Right atrium auricular region (tissue), 2 donors: ENCODE data around the gene CFTR. TPM values are rescaled to one million over a fixed set of nuclear protein-coding genes. Genes with fewer than 3 reads are reported as not detected.

Source experiments
- DNase-seq: peaks from one replicate; pipeline ENCODE4 v3.0.0-alpha.2; 2019; ENCODE audit warnings: low spot score
- H3K27ac ChIP-seq, 2 donors: fragments of 200-600 bp; sonication (generic); 1 replicate in 1 of 2; 2 replicates in 1 of 2; pipeline ENCODE4 v1.5.1; 2016 to 2019
- H3K27me3 ChIP-seq, 2 donors: fragments of 200-600 bp; sonication (generic); one replicate each; pipeline versions ENCODE4 v1.5.1 to v1.6.0; 2017 to 2019
- H3K36me3 ChIP-seq: fragments of 200-600 bp; sonication (generic); one replicate; pipeline ENCODE4 v1.5.1; 2016
- H3K4me1 ChIP-seq, 2 donors: fragments of 200-600 bp; sonication (generic); one replicate each; pipeline versions ENCODE4 v1.5.1 to v1.6.0; 2017 to 2019
- H3K4me3 ChIP-seq, 2 donors: fragments of 200-600 bp; sonication (generic); 1 replicate in 1 of 2; 2 replicates in 1 of 2; pipeline ENCODE4 v1.5.1; 2017 to 2019; ENCODE audit warnings: mild to moderate bottlenecking in 1 of 2, moderate library complexity in 1 of 2
- H3K9me3 ChIP-seq, 2 donors: fragments of 200-600 bp; sonication (generic); one replicate each; pipeline ENCODE4 v1.5.1; 2019
- total RNA-seq, 2 donors: library from RNA; depleted of rRNA; stranded (reverse); fragments of >200 nt; gene quantifications; one replicate each; pipeline ENCODE4 v1.1.0, GENCODE V29; 2016
- TF ChIP-seq, protein P1 (sequence below), 2 donors: fragments of 200-600 bp; sonication (generic); IDR thresholded peaks; one replicate each; pipeline ENCODE4 v1.5.1; 2019; ENCODE audit warnings: antibody characterized with exemption in 2 of 2

The CFTR gene
- total RNA-seq: 1 to 10 TPM in 1 of 2 donors, under 1 TPM in 1; 0.67 to 1.3 TPM

DNA sequence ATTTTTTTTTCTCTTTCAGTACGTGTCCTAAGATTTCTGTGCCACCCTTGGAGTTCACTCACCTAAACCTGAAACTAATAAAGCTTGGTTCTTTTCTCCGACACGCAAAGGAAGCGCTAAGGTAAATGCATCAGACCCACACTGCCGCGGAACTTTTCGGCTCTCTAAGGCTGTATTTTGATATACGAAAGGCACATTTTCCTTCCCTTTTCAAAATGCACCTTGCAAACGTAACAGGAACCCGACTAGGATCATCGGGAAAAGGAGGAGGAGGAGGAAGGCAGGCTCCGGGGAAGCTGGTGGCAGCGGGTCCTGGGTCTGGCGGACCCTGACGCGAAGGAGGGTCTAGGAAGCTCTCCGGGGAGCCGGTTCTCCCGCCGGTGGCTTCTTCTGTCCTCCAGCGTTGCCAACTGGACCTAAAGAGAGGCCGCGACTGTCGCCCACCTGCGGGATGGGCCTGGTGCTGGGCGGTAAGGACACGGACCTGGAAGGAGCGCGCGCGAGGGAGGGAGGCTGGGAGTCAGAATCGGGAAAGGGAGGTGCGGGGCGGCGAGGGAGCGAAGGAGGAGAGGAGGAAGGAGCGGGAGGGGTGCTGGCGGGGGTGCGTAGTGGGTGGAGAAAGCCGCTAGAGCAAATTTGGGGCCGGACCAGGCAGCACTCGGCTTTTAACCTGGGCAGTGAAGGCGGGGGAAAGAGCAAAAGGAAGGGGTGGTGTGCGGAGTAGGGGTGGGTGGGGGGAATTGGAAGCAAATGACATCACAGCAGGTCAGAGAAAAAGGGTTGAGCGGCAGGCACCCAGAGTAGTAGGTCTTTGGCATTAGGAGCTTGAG, at the start of gene CFTR:
TSS of gene CFTR (plus strand) at position 801 of the 830 bp plus-strand sequence. CDS start 70 bp downstream, outside the sequence.
- Histone ChIP-seq H3K27ac (no peak within 1 kb of the TSS), H3K9me3 (no peaks in the 10 kb centered on the region), H3K4me1 (peaks cover 0 to 6% of the 10 kb centered on the region in 2 donors), H3K4me3 (peak within 1 kb of the TSS; percentile 19 to 28), H3K36me3 (no peaks in the 10 kb centered on the region), H3K27me3 (no peaks in the 10 kb centered on the region)
- TF ChIP-seq, protein P1, sequence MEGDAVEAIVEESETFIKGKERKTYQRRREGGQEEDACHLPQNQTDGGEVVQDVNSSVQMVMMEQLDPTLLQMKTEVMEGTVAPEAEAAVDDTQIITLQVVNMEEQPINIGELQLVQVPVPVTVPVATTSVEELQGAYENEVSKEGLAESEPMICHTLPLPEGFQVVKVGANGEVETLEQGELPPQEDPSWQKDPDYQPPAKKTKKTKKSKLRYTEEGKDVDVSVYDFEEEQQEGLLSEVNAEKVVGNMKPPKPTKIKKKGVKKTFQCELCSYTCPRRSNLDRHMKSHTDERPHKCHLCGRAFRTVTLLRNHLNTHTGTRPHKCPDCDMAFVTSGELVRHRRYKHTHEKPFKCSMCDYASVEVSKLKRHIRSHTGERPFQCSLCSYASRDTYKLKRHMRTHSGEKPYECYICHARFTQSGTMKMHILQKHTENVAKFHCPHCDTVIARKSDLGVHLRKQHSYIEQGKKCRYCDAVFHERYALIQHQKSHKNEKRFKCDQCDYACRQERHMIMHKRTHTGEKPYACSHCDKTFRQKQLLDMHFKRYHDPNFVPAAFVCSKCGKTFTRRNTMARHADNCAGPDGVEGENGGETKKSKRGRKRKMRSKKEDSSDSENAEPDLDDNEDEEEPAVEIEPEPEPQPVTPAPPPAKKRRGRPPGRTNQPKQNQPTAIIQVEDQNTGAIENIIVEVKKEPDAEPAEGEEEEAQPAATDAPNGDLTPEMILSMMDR (IDR thresholded peaks at IDR 0.05): no peak
- DNase-seq: no peak

GRCh38 chr7:117435475-117436043, 44.3 kb upstream of the CFTR start:
- Histone ChIP-seq H3K36me3 (no peaks in the 10 kb centered on the region), H3K4me1 (no peaks in the 10 kb centered on the region), H3K4me3 (no peak overlapping the region), H3K27ac (no peak overlapping the region), H3K27me3 (no peaks in the 10 kb centered on the region), H3K9me3 (no peaks in the 10 kb centered on the region)
- TF ChIP-seq, protein P1 (IDR thresholded peaks at IDR 0.05): no peak
- no peak for DNase-seq

GRCh38 chr7:117444646-117445045, 35.2 kb upstream of the CFTR start:
- TF ChIP-seq, protein P1 (IDR thresholded peaks at IDR 0.05): no peak
- Histone ChIP-seq H3K27ac (no peak overlapping the region), H3K4me1 (no peaks in the 10 kb centered on the region), H3K27me3 (no peaks in the 10 kb centered on the region), H3K9me3 (no peaks in the 10 kb centered on the region), H3K4me3 (no peak overlapping the region), H3K36me3 (no peaks in the 10 kb centered on the region)
- no peak for DNase-seq

GRCh38 chr7:117445206-117445605, 34.6 kb upstream of the CFTR start:
- Histone ChIP-seq H3K4me3 (no peak overlapping the region), H3K27me3 (no peaks in the 10 kb centered on the region), H3K27ac (no peak overlapping the region), H3K36me3 (no peaks in the 10 kb centered on the region), H3K4me1 (no peaks in the 10 kb centered on the region), H3K9me3 (peaks cover 0 to 5% of the 10 kb centered on the region in 2 donors)
- DNase-seq: no peak
- TF ChIP-seq, protein P1 (IDR thresholded peaks at IDR 0.05): no peak

DNA sequence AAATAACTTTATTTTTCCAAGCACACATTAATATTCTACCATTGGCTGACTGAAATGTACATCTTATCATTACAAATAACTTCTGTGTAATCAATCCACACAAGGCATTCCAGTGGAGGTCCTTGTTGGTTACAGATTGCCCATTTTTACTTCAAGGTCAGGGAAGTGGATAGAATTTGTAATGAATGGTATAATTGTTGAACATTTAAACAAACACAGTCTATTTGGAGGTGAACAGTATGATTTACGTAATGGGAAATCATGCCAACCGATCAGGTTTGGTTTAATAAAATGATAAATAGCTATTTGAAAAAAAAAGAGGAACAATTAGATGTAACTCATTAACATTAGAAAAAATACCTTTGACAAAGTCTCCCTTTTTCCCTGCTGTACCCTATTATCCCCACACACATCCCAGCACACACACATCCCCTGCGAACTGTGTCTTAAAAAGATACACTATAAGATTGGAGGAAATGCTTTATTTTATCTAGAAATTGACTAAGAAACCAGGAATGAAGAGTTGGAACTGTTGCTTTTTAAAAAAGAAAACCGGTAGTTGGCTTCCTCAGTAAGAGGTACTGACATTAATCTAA, 33.5 kb upstream of the CFTR start:
- no peaks in the 10 kb centered on the region for H3K27me3 ChIP-seq
- H3K4me1 ChIP-seq: no peaks in the 10 kb centered on the region
- peaks cover 0 to 10% of the 10 kb centered on the region in 2 donors for H3K9me3 ChIP-seq
- no peaks in the 10 kb centered on the region for H3K36me3 ChIP-seq
- no peak overlapping the region for H3K27ac ChIP-seq
- no peak for DNase-seq
- TF ChIP-seq, protein P1 (IDR thresholded peaks at IDR 0.05): no peak
- H3K4me3 ChIP-seq: no peak overlapping the region
